Karpas-422 (cell line): ENCODE measurements around the gene RNF5. TPM values are rescaled to one million over a fixed set of nuclear protein-coding genes. Genes with fewer than 3 reads are reported as not detected.

Experiments
- DNase-seq: peaks from one replicate; pipeline ENCODE4 v3.0.0-alpha.2; 2015
- H2AFZ ChIP-seq: fragments of 200-600 bp; sonication (generic); 2 replicates; pipeline ENCODE4 v1.6.1; 2014; ENCODE audit warnings: antibody characterized with exemption, low read length, mixed read lengths
- H3K27ac ChIP-seq: fragments of 200-600 bp; sonication (generic); 2 replicates; pipeline ENCODE4 v1.5.1; 2014; ENCODE audit warnings: mild to moderate bottlenecking, low read length, moderate library complexity
- H3K27me3 ChIP-seq: fragments of 200-600 bp; sonication (generic); 2 replicates; pipeline ENCODE4 v1.6.1; 2014; ENCODE audit warnings: low read length, mixed read lengths
- H3K36me3 ChIP-seq: fragments of 200-600 bp; sonication (generic); 2 replicates; pipeline ENCODE4 v1.6.1; 2014; ENCODE audit warnings: low read length, mixed read lengths; ENCODE audit not compliant: insufficient read depth
- H3K4me1 ChIP-seq: fragments of 200-600 bp; sonication (generic); 2 replicates; pipeline ENCODE4 v1.6.1; 2014; ENCODE audit warnings: mild to moderate bottlenecking, low read length, mixed read lengths
- H3K4me2 ChIP-seq: fragments of 200-600 bp; sonication (generic); 2 replicates; pipeline ENCODE4 v1.6.1; 2014; ENCODE audit warnings: low read length, low read depth, mild to moderate bottlenecking; ENCODE audit not compliant: poor library complexity, severe bottlenecking
- H3K4me3 ChIP-seq: fragments of 200-600 bp; sonication (generic); 2 replicates; pipeline ENCODE4 v1.5.1; 2014; ENCODE audit warnings: mild to moderate bottlenecking, antibody characterized with exemption, low read length, mixed read lengths
- H3K79me2 ChIP-seq: fragments of 200-600 bp; sonication (generic); 2 replicates; pipeline ENCODE4 v1.6.1; 2014; ENCODE audit warnings: mild to moderate bottlenecking, low read length, mixed read lengths
- H3K9ac ChIP-seq: fragments of 200-600 bp; sonication (generic); 2 replicates; pipeline ENCODE4 v1.6.0; 2014; ENCODE audit warnings: low read length
- H3K9me2 ChIP-seq: fragments of 200-600 bp; sonication (generic), shearing (Covaris generic); replicated peaks from 2 replicates; pipeline ENCODE4 v1.6.0; 2014; ENCODE audit warnings: mild to moderate bottlenecking, low read length, moderate library complexity; ENCODE audit not compliant: insufficient read depth
- H3K9me3 ChIP-seq: fragments of 300-700, 200-600 bp; sonication (generic); 2 replicates; pipeline ENCODE4 v1.6.1; 2014; ENCODE audit warnings: low read length, mixed read lengths
- H4K20me1 ChIP-seq: fragments of 200-600 bp; sonication (generic); 2 replicates; pipeline ENCODE4 v1.6.1; 2014; ENCODE audit warnings: mild to moderate bottlenecking, antibody characterized with exemption, low read length, low read depth; ENCODE audit not compliant: insufficient read depth
- total RNA-seq: library from RNA; depleted of rRNA; stranded (reverse); fragments of >200 nt; shearing (Covaris generic); gene quantifications from 2 replicates; pipeline ENCODE4 v1.2.3, GENCODE V29; 2014; ENCODE audit warnings: low replicate concordance; rRNA removed

Gene RNF5, protein sequence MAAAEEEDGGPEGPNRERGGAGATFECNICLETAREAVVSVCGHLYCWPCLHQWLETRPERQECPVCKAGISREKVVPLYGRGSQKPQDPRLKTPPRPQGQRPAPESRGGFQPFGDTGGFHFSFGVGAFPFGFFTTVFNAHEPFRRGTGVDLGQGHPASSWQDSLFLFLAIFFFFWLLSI
- total RNA-seq: 73.5 and 78.5 TPM in 2 replicates

DNA sequence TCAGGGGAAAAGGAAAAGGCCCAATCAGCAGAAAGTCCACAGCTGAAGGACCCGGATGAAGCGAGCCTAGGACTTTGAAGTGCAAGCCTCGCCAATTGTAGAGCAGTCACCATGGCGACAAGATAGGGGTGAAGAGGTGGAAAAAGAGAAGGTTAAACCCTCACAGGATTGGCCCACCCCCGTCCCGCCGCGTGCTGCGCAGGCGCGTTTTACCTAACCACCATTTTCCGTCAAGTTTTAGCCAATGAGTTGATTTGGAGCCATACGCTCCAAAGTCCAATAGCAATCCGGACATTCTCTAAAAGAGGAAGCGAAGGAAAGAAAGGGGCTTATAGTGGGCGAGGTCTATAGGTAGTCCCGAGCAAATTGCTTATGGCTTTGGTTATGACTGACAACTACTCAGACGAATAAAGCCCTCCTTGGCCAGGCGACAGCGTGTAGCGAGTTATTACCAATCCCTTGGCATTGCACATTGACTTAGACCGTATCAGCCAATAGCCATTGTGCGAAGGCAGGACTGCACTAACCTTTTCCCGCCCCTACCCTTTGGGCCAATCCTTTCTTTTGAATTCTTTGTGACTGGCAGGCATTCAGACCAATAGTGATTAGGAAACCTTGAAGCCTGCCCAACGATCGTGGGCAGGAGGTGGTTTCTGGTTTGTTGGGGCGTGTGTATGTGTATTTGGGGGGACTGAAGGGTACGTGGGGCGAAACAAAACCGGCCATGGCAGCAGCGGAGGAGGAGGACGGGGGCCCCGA is at the start of gene RNF5:
Gene RNF5 (plus strand): TSS at position 618 of the 759 bp plus-strand sequence. CDS start 107 bp downstream, at position 725.
- peak; percentile 100 for DNase-seq
- Histone ChIP-seq H2AFZ (no peak within 1 kb of the TSS), H3K79me2 (peaks cover 51% of the 10 kb centered on the region), H3K9me3 (no peaks in the 10 kb centered on the region), H3K4me3 (peak within 1 kb of the TSS; percentile 94), H3K27ac (peak within 1 kb of the TSS; percentile 68), H4K20me1 (no peaks in the 10 kb centered on the region), H3K36me3 (peaks cover 4% of the 10 kb centered on the region), H3K9ac (peak within 1 kb of the TSS; percentile 88), H3K9me2 (no peaks in the 10 kb centered on the region), H3K27me3 (no peaks in the 10 kb centered on the region), H3K4me2 (peak within 1 kb of the TSS; percentile 79), H3K4me1 (peaks cover 51% of the 10 kb centered on the region)

DNA sequence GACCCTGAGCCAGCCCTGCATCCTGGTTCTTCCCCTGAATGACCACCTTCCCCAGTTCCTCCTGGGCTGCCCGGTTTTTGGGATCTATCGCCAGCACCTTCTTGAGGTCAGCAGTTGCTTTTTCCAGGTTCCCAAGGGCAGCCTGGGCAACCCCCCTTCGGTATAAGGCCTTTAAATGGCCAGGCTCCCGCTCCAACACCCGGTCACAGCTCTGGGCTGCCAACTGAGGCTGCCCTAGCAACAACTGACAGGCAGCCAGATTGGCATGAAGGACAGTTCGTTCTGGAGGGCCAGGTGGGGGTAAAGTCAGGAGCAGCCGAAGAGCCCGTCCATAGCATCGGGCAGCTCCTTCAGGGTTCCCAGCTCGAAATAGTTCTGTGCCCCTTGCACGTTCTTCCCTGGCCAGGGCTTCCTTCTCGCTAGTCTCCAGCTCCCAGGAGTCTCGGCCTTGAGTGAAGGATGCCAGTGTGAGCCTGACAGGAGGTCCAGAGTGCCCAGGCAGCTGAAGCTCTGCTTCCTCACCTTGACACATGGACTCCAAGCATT is 49.4 kb upstream of the RNF5 start:
- Histone ChIP-seq H3K27me3 (no peaks in the 10 kb centered on the region), H3K9me3 (no peaks in the 10 kb centered on the region), H3K36me3 (no peaks in the 10 kb centered on the region; the same call in 1 of the 2 replicates), H3K27ac (peak overlapping the region; percentile 11; the same call in 1 of the 2 replicates), H3K4me1 (peaks cover 30% of the 10 kb centered on the region), H2AFZ (no peak overlapping the region), H3K9ac (peak overlapping the region; percentile 78), H4K20me1 (no peaks in the 10 kb centered on the region), H3K4me2 (peak overlapping the region; percentile 76), H3K79me2 (peaks cover 44% of the 10 kb centered on the region), H3K4me3 (peak overlapping the region; percentile 99), H3K9me2 (no peaks in the 10 kb centered on the region)
- DNase-seq: no peak

DNA sequence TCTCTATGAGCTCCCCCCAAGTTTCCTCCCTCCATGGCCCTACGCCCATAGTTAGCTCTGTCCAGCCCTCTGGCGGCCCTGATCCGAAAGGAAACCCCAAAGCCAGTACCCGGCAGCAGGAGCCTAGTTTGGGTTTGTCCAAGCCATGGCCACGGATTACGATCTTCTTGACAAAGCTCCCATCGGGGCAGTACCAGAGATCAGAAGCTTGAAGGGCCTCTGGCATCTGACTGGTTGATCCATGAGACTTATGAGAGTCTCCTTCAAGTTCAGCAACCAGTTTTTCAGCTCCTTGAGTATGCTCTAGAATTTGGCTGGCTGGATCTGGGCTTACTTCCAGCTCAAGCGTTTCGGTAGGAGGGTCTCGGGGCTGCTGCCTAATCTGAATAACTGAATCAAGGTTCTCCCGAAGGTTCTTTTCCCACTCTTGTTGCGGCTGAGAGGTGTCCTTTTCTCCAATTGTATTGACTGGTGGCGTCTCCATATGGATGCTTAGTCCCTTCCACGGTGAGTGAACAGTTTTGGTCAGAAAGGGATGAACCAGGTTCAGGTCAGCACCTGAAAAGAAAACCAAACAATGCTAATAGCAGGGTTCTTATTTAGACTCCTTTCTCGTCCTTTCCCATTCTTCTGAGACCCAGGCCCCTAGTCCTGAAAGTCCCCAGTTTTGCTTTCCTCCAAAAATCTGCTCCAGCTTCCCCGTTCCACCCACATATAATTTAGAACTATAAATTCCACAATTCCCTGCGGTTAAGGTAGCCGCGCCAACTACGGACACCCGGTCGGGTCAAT is 48.7 kb upstream of the RNF5 start:
- Histone ChIP-seq H3K4me2 (peak overlapping the region; percentile 76), H3K9me3 (no peaks in the 10 kb centered on the region), H2AFZ (peak overlapping the region; percentile 36; the same call in 1 of the 2 replicates), H3K4me1 (peaks cover 30% of the 10 kb centered on the region), H4K20me1 (no peaks in the 10 kb centered on the region), H3K27me3 (no peaks in the 10 kb centered on the region), H3K27ac (no peak overlapping the region), H3K9ac (peak overlapping the region; percentile 78), H3K79me2 (peaks cover 41% of the 10 kb centered on the region), H3K36me3 (no peaks in the 10 kb centered on the region; the same call in 1 of the 2 replicates), H3K4me3 (peak overlapping the region; percentile 99), H3K9me2 (no peaks in the 10 kb centered on the region)
- DNase-seq: no peak

DNA sequence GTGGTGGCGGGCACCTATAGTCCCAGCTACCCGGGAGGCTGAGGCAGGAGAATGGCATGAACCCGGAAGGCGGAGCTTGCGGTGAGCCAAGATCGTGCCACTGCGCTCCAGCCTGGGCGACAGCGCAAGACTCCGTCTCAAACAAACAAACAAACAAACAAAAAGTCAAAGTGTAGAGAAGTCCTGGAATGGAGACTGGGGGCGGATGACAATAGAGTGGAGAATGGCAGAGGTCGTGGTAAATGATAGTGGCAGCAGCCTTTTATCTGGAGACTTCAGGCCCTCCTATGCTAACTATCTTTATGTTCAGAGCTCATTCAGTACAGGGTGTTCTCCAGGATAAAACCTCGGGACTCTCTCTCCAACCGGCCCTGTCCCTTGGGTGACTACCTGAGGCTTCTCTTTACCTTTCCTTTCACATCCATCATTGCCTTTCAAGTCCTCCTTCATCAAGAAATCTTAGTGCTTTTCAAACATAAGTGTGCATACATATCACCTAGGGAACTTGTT is 46.7 kb upstream of the RNF5 start:
- Histone ChIP-seq H3K9ac (no peak overlapping the region), H3K27me3 (no peaks in the 10 kb centered on the region), H3K4me1 (peaks cover 23% of the 10 kb centered on the region)

DNA sequence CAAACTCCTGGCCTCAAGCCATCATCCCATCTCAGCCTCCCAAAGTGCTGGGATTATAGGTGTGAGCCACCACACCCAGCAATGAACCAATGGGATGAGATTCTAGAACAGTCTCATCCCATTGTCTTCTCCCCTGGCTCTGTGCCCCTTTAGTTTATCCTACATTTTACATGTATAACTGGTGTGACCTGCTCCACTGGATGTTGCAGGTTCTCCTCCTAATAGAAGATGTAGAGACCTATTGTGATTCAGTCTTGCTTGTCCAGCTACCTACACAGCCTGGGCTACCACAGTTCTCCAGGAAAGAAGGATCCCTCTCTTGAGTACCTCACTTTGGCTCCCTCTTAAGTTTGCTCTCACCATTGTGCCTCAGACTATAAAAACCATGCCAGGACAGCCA is 46.1 kb upstream of the RNF5 start:
- Histone ChIP-seq H3K9ac (no peak overlapping the region), H3K79me2 (peaks cover 25% of the 10 kb centered on the region), H3K9me3 (no peaks in the 10 kb centered on the region), H2AFZ (no peak overlapping the region), H3K4me2 (no peak overlapping the region), H3K4me1 (peaks cover 17% of the 10 kb centered on the region), H4K20me1 (no peaks in the 10 kb centered on the region), H3K27ac (no peak overlapping the region), H3K27me3 (no peaks in the 10 kb centered on the region), H3K9me2 (no peaks in the 10 kb centered on the region), H3K4me3 (no peak overlapping the region), H3K36me3 (no peaks in the 10 kb centered on the region)
- DNase-seq: no peak

More for the DNA sequence above, 46.7 kb upstream of the RNF5 start:
- Histone ChIP-seq H3K9me3 (no peaks in the 10 kb centered on the region), H3K4me3 (no peak overlapping the region), H4K20me1 (no peaks in the 10 kb centered on the region), H3K4me2 (no peak overlapping the region), H3K36me3 (no peaks in the 10 kb centered on the region), H2AFZ (no peak overlapping the region), H3K79me2 (peaks cover 31% of the 10 kb centered on the region), H3K27ac (no peak overlapping the region), H3K9me2 (no peaks in the 10 kb centered on the region)
- no peak for DNase-seq

DNA sequence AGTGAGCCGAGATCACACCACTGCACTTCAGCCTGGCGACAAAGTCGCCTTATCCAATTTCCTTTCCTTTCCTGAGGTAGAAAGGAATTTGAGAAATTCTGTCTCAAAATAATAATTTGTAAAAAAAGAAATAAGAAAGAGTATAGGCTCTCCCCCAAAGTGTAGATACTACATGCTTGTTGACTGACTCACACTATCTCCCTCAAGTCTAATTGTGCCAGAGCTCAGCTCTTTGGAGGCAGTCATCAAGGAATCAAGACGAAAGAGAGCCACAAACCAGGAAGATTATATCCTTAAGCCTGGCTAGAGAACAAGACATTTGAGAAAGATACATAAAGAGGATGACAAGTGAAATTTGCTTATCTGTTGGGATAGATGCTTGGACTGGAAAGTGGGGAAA is 44.4 kb upstream of the RNF5 start:
- no peaks in the 10 kb centered on the region for H3K27me3 ChIP-seq
- H3K4me2 ChIP-seq: no peak overlapping the region
- H3K9me3 ChIP-seq: no peaks in the 10 kb centered on the region
- no peaks in the 10 kb centered on the region for H3K36me3 ChIP-seq
- H3K4me1 ChIP-seq: peaks cover 9% of the 10 kb centered on the region
- H3K27ac ChIP-seq: no peak overlapping the region
- no peaks in the 10 kb centered on the region for H3K9me2 ChIP-seq
- peaks cover 11% of the 10 kb centered on the region for H3K79me2 ChIP-seq
- H2AFZ ChIP-seq: no peak overlapping the region
- DNase-seq: no peak
- no peak overlapping the region for H3K9ac ChIP-seq
- no peaks in the 10 kb centered on the region for H4K20me1 ChIP-seq
- no peak overlapping the region for H3K4me3 ChIP-seq

DNA sequence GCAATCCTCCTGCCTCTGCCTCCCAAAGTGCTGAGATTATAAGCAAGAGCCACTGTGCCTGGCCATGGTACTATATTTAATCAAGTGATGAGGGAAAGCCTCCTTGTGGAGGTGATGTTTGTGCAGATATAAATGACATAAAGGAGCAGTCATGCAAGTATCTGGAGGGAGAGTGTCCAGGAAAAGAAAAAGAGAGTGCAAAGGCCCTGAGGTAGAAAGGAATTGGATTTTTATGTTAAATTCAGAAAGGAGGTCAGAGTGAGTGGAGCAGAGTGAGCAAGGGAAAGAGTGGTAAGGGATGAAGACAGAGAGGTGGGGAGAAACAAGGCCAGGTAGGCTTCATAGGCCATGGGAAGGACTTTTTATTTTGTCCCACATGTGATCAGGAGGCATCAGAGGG is 40.8 kb upstream of the RNF5 start:
- Histone ChIP-seq H3K4me3 (no peak overlapping the region), H3K36me3 (no peaks in the 10 kb centered on the region), H3K9me2 (no peaks in the 10 kb centered on the region), H3K4me1 (no peaks in the 10 kb centered on the region), H3K79me2 (no peaks in the 10 kb centered on the region), H3K9me3 (no peaks in the 10 kb centered on the region), H2AFZ (no peak overlapping the region), H4K20me1 (no peaks in the 10 kb centered on the region), H3K4me2 (no peak overlapping the region), H3K27ac (no peak overlapping the region), H3K27me3 (no peaks in the 10 kb centered on the region), H3K9ac (no peak overlapping the region)
- DNase-seq: no peak
